ENCODE results near the gene CPA5. TPM values are rescaled to one million over a fixed set of nuclear protein-coding genes. Genes with fewer than 3 reads are reported as not detected.
"Not testable (repeated sequence)": the region's sequence is repeated elsewhere in the genome, so short reads cannot be mapped to it uniquely, and the experiment has no call there.

The CPA5 gene
- total RNA-seq, 6 experiments from 2014 or later = not detected

GRCh38 chr7:130305433-130306042 lies 39.1 kb upstream of the CPA5 start:
- peaks cover 31% of the 10 kb centered on the region for H3K27me3 Mint-ChIP-seq (ENCODE audit: insufficient read depth)
- H3K27ac Mint-ChIP-seq = no peak overlapping the region
- TF ChIP-seq CTCF (IDR thresholded peaks at IDR 0.05) = no peak
- no peaks in the 10 kb centered on the region for H3K4me1 Mint-ChIP-seq (ENCODE audit: low read depth)
- H3K36me3 Mint-ChIP-seq (ENCODE audit: low read depth) = peaks cover 7% of the 10 kb centered on the region
- H3K9me3 Mint-ChIP-seq = no peaks in the 10 kb centered on the region
- no peak for DNase-seq
- no peak overlapping the region for H3K4me3 Mint-ChIP-seq

GRCh38 chr7:130309986-130310385 lies 34.6 kb upstream of the CPA5 start:
- Mint-ChIP-seq H3K4me1 (ENCODE audit: low read depth) (no peaks in the 10 kb centered on the region), H3K27ac (no peak overlapping the region), H3K27me3 (ENCODE audit: insufficient read depth) (peaks cover 22% of the 10 kb centered on the region), H3K36me3 (ENCODE audit: low read depth) (no peaks in the 10 kb centered on the region), H3K9me3 (no peaks in the 10 kb centered on the region), H3K4me3 (no peak overlapping the region)
- TF ChIP-seq CTCF (IDR thresholded peaks at IDR 0.05) = no peak
- DNase-seq = no peak

- no peak for TF ChIP-seq CTCF (IDR thresholded peaks at IDR 0.05)
- Mint-ChIP-seq H3K36me3 (ENCODE audit: low read depth) (peaks cover 9% of the 10 kb centered on the region; the same call in 1 of the 2 replicates), H3K27me3 (ENCODE audit: insufficient read depth) (peaks cover 30% of the 10 kb centered on the region), H3K4me3 (no peak overlapping the region), H3K4me1 (ENCODE audit: low read depth) (no peaks in the 10 kb centered on the region), H3K27ac (no peak overlapping the region), H3K9me3 (no peaks in the 10 kb centered on the region)
- DNase-seq = no peak
Measured at GRCh38 chr7:130314305-130314704, 30.3 kb upstream of the CPA5 start.

- no peak for TF ChIP-seq CTCF (IDR thresholded peaks at IDR 0.05)
- Mint-ChIP-seq H3K4me3 (no peak overlapping the region), H3K27ac (no peak overlapping the region), H3K4me1 (ENCODE audit: low read depth) (peaks cover 15% of the 10 kb centered on the region), H3K9me3 (no peaks in the 10 kb centered on the region), H3K36me3 (ENCODE audit: low read depth) (peaks cover 9% of the 10 kb centered on the region; the same call in 1 of the 2 replicates), H3K27me3 (ENCODE audit: insufficient read depth) (peaks cover 27% of the 10 kb centered on the region)
- DNase-seq = no peak
Measured at GRCh38 chr7:130319541-130319940, 25.1 kb upstream of the CPA5 start.

- not testable (repeated sequence) for H3K9me3 Mint-ChIP-seq; H3K36me3 Mint-ChIP-seq (ENCODE audit: low read depth); H3K27ac Mint-ChIP-seq; H3K4me3 Mint-ChIP-seq
- peak; percentile 34 for DNase-seq
- H3K4me1 Mint-ChIP-seq (ENCODE audit: low read depth) = peaks cover 15% of the 10 kb centered on the region
- H3K27me3 Mint-ChIP-seq (ENCODE audit: insufficient read depth) = peaks cover 27% of the 10 kb centered on the region
Measured at GRCh38 chr7:130321542-130322229, 22.9 kb upstream of the CPA5 start.

GRCh38 chr7:130322615-130323014 lies 22.0 kb upstream of the CPA5 start:
- Mint-ChIP-seq H3K27me3 (ENCODE audit: insufficient read depth) (peaks cover 21% of the 10 kb centered on the region), H3K4me3 (no peak overlapping the region), H3K4me1 (ENCODE audit: low read depth) (peaks cover 15% of the 10 kb centered on the region), H3K9me3 (no peaks in the 10 kb centered on the region), H3K36me3 (ENCODE audit: low read depth) (peaks cover 9% of the 10 kb centered on the region; the same call in 1 of the 2 replicates), H3K27ac (no peak overlapping the region)
- DNase-seq = no peak
- no peak for TF ChIP-seq CTCF (IDR thresholded peaks at IDR 0.05)

Data from HFFc6 (cell line).